Measurements from ENCODE around the gene RXRG.
"Not testable (repeated sequence)": the region's sequence is repeated elsewhere in the genome, so short reads cannot be mapped to it uniquely, and the experiment has no call there.

RXRG gene

DNA sequence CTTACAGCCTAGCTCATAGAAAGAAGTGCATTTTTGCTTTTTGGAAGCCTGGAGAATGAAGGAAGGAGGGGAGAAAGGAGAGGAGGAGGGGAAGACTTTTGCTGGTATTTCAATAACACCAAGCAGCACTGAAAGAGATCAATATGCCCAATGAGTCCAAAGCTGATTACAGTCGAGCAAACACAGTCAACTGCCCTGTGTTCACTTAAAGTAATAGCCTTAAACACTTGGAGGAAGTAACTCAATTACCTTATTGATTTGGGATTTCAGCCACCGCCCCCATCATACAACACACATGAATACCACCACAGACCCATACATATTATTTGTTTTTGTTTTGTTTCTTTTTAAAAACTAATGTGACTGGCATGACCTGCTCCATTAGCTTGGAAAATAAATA, 23.3 kb upstream of the RXRG start:
- Histone ChIP-seq H3K9me3 (ENCODE audit: low read length) (no peaks in the 10 kb centered on the region), H3K4me1 (ENCODE audit: insufficient read depth, low read length) (no peaks in the 10 kb centered on the region), H3K27me3 (ENCODE audit: insufficient read depth, low read length) (no peaks in the 10 kb centered on the region), H3K4me3 (ENCODE audit: low read length) (no peak overlapping the region), H3K36me3 (ENCODE audit: insufficient read depth, low read length) (no peaks in the 10 kb centered on the region), H2AFZ (ENCODE audit: low read depth, low read length) (no peak overlapping the region)

DNA sequence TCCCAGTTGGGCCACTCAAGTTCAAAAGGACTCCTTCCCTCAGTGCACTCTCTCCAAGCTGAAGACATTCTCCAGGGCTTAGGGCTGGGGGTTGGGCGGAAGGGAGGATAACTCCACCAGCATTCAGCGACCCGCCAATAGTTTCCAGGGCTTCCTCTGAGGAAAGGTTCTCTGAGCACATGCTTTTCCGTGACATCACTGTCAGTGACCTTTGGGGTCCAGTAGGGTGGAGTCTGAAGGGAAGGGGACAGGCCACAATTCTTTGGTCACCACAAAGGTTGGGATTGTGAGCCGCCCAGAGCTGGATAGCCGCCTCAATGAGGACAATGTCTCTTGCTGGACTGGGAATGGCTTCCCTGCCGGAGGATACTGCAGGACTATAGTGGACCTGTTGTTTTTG, 22.8 kb upstream of the RXRG start:
- H2AFZ ChIP-seq (ENCODE audit: low read depth, low read length): no peak overlapping the region
- H3K4me3 ChIP-seq (ENCODE audit: low read length): no peak overlapping the region
- no peaks in the 10 kb centered on the region for H3K36me3 ChIP-seq (ENCODE audit: insufficient read depth, low read length)
- no peaks in the 10 kb centered on the region for H3K9me3 ChIP-seq (ENCODE audit: low read length)
- H3K4me1 ChIP-seq (ENCODE audit: insufficient read depth, low read length): no peaks in the 10 kb centered on the region
- no peaks in the 10 kb centered on the region for H3K27me3 ChIP-seq (ENCODE audit: insufficient read depth, low read length)

DNA sequence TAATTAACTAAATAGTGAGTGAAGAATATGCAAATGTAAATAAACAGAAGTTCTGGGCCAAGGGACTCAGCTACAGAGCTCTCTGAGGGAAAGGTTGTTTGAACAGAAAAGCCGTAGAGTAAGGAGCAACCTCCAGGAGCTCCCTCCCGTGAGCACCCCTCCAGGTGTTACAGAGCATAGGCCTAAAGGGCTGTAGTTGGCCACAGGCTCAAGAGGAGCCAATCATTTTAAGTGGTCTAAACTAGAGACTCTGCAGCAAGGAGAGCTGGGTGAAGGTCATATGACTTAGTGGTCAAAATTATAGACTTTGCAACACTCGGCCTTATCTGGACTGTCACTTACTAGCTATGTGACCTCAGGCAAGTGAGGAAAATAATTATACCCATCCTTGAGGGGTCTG, 19.1 kb upstream of the RXRG start:
- Histone ChIP-seq H2AFZ (ENCODE audit: low read depth, low read length) (no peak overlapping the region), H3K9me3 (ENCODE audit: low read length) (no peaks in the 10 kb centered on the region), H3K4me3 (ENCODE audit: low read length) (no peak overlapping the region), H3K27me3 (ENCODE audit: insufficient read depth, low read length) (no peaks in the 10 kb centered on the region), H3K36me3 (ENCODE audit: insufficient read depth, low read length) (no peaks in the 10 kb centered on the region), H3K4me1 (ENCODE audit: insufficient read depth, low read length) (no peaks in the 10 kb centered on the region)

DNA sequence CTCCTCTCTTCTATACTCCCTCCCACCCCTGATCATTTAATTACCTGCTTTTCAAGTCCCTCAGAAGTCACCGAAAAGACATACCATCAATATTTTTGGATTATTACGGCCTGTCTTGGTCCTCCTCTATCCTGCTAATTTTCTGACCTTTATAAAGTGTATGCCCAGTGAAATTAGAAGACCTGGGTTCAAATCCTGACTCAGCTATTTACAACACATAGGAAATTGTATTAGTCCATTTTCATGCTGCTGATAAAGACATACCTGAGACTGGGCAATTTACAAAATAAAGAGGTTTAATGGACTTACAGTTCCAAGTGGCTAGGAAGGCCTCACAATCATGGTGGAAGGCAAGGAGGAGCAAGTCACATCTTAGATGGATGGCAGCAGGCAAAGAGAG, 14.8 kb upstream of the RXRG start:
- H3K36me3 ChIP-seq (ENCODE audit: insufficient read depth, low read length); H3K4me3 ChIP-seq (ENCODE audit: low read length); H3K27me3 ChIP-seq (ENCODE audit: insufficient read depth, low read length); H3K4me1 ChIP-seq (ENCODE audit: insufficient read depth, low read length); H2AFZ ChIP-seq (ENCODE audit: low read depth, low read length); H3K9me3 ChIP-seq (ENCODE audit: low read length): not testable (repeated sequence)

DNA sequence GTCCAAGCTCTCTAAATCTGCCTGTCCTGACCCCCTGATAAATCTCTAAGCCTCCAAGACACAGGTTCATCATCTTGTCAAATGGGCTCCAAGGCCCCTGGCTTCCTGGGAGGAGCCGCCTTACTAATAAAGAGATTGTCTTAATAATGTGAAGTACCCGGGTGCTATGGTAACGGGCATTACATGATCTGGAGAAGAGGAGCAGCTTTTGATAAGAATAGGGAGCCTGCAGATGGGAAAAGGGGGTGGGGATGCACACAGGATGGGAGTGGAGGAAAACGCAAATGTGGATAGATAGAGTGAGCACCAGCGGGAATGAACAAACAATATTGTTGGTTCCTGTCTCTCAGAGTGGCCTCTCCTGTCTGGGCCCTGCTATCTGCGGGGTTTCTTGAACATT, 11.9 kb upstream of the RXRG start:
- no peaks in the 10 kb centered on the region for H3K4me1 ChIP-seq (ENCODE audit: insufficient read depth, low read length)
- H3K27me3 ChIP-seq (ENCODE audit: insufficient read depth, low read length): no peaks in the 10 kb centered on the region
- H3K4me3 ChIP-seq (ENCODE audit: low read length): no peak overlapping the region
- no peak overlapping the region for H2AFZ ChIP-seq (ENCODE audit: low read depth, low read length)
- no peaks in the 10 kb centered on the region for H3K36me3 ChIP-seq (ENCODE audit: insufficient read depth, low read length)
- no peaks in the 10 kb centered on the region for H3K9me3 ChIP-seq (ENCODE audit: low read length)

DNA sequence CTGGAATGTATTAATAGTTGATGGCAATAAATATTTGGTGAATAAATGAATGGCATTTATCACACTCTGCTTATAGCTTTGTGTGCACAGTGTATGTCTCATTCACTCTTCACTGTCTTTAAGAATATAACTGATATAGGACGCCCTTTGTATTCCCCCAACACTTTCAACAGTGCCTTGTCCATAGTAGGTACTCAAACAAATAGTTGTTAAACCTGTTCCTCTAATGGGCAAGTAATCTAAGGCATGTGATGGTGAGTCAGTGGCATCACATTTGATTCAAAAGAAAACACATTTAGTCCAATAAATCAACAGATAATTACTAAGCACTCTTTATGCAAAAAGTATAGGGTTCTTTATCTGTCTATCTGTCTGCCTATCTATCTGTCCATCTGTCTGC, 11.2 kb upstream of the RXRG start:
- Histone ChIP-seq H3K4me3 (ENCODE audit: low read length) (no peak overlapping the region), H2AFZ (ENCODE audit: low read depth, low read length) (no peak overlapping the region), H3K9me3 (ENCODE audit: low read length) (no peaks in the 10 kb centered on the region), H3K27me3 (ENCODE audit: insufficient read depth, low read length) (no peaks in the 10 kb centered on the region), H3K4me1 (ENCODE audit: insufficient read depth, low read length) (no peaks in the 10 kb centered on the region), H3K36me3 (ENCODE audit: insufficient read depth, low read length) (no peaks in the 10 kb centered on the region)

DNA sequence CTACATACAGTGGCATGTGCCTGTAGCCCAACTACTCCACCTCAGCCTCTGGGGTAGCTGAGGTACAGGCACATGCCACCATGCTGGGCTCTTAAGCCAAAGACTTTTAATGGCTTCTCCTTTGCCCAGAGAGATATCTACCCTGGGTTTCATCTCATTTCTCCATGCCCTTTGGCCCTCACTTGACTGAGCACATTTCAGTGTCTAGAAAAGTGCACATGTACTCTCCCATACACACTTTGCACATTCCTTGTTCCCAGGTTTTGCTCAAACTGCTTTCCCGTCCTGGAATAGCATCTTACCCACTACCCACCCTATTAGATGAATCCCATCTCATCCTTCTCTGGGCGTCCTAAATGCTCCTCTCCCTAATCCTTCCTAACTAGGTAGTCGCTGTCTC, 10.2 kb upstream of the RXRG start:
- Histone ChIP-seq H3K4me1 (ENCODE audit: insufficient read depth, low read length) (no peaks in the 10 kb centered on the region), H3K27me3 (ENCODE audit: insufficient read depth, low read length) (no peaks in the 10 kb centered on the region), H3K4me3 (ENCODE audit: low read length) (no peak overlapping the region), H2AFZ (ENCODE audit: low read depth, low read length) (no peak overlapping the region), H3K9me3 (ENCODE audit: low read length) (no peaks in the 10 kb centered on the region), H3K36me3 (ENCODE audit: insufficient read depth, low read length) (no peaks in the 10 kb centered on the region)

DNA sequence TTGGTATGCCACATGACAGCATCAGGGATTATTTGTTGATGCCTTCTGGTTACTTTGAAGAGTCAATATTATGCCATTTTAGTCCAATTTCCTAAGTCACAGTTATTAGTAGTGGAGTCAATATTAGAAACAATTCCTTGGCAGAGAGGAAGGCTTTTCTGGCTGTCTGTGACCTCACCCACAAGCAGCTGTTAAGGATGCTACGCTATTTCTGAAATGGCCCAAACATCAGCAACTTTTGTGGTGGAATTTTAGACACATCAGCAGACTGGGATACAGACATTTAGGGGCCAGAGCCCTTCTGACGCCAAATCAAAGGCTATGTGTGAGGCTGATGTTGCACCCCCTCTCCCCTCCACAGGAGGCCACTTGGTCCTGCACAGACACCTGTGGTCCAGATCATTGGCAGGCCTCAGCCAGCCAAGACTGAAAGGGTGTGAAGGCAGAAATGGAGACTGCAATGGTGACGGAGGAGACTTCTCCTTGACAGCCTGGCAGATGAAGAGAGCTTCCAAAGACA, 9.2 kb upstream of the RXRG start:
- Histone ChIP-seq H3K36me3 (ENCODE audit: insufficient read depth, low read length) (no peaks in the 10 kb centered on the region), H3K9me3 (ENCODE audit: low read length) (no peaks in the 10 kb centered on the region), H3K27me3 (ENCODE audit: insufficient read depth, low read length) (no peaks in the 10 kb centered on the region), H3K4me3 (ENCODE audit: low read length) (no peak overlapping the region), H3K4me1 (ENCODE audit: insufficient read depth, low read length) (no peaks in the 10 kb centered on the region), H2AFZ (ENCODE audit: low read depth, low read length) (no peak overlapping the region)

DNA sequence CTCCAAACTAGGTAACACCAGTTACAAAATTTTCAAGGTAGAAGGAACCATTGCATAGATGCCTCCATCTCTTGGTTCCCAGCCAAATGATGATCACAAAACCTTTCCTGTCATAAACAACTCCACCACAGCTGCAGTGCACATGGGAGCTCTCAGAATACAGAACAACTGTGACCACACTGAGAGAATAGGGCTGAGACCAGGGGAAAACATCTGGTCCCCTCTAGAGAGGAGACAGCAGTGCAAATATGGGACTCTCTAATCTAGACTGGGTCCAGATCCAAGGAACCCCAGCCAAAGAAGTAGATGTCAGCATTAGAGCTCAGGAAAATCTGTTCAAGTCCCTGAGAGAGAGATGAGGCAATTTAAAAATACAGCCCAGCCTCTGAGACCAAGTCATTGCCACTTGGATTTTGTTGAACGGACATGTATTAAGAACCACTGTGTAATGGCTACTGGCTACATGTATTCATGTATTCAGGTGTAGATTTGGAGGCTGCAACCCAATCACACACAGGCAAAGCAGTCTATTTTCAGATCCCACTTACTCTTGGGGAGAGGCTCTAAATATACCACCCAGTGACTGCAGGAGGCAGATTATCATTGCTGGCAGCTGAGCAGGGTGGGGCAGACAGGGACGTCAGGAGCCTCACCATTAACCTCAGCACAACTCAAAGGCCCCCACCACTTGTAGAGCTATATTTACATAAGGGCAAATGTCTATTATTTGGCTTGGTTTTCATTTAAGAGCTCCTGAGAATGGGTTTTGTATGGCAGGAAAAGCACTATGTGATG, 7.6 kb upstream of the RXRG start:
- no peak overlapping the region for H3K4me3 ChIP-seq (ENCODE audit: low read length)
- H3K27me3 ChIP-seq (ENCODE audit: insufficient read depth, low read length): peaks cover 2% of the 10 kb centered on the region
- no peaks in the 10 kb centered on the region for H3K4me1 ChIP-seq (ENCODE audit: insufficient read depth, low read length)
- H3K9me3 ChIP-seq (ENCODE audit: low read length): no peaks in the 10 kb centered on the region
- H3K36me3 ChIP-seq (ENCODE audit: insufficient read depth, low read length): no peaks in the 10 kb centered on the region
- H2AFZ ChIP-seq (ENCODE audit: low read depth, low read length): no peak overlapping the region

DNA sequence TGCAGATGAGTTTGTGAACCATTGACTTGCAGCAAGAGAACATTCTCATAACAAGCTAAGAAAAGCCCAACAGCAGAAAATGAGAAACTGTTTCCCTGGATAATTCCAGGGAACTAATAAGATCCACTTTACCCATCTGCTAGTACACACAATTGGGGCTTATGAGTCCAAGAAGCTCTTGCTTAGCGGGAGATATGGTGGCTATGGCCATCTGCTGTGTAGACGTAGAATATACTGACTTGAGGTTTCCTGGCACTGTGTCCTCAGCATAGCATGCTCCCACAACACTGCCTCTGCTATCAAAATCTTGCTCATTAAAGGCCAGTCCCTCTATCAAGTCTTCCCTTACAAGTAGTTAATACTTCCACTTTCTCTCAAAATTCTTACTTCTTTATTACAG, 6.8 kb upstream of the RXRG start:
- Histone ChIP-seq H3K36me3 (ENCODE audit: insufficient read depth, low read length) (no peaks in the 10 kb centered on the region), H3K4me1 (ENCODE audit: insufficient read depth, low read length) (no peaks in the 10 kb centered on the region), H3K9me3 (ENCODE audit: low read length) (no peaks in the 10 kb centered on the region), H2AFZ (ENCODE audit: low read depth, low read length) (no peak overlapping the region), H3K27me3 (ENCODE audit: insufficient read depth, low read length) (peaks cover 5% of the 10 kb centered on the region), H3K4me3 (ENCODE audit: low read length) (no peak overlapping the region)

DNA sequence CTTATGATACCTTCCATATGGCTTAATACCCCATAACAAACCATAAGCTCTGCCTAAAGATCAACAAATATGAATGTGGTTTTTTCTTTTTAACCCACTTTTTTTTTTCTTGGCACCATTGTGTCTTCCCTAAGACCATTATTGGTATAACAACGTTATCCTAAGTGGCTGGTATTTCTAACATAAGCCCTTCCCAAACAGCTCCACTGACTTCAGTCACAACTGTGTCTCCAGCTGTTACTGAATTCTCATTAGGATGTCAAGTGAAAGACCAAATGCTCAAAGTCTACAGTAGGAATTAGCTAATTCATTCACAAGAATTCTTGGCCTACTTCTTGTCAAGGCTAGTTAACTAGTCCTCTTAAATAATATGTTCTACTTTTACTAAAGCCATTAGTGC, 4.2 kb upstream of the RXRG start:
- H3K27me3 ChIP-seq (ENCODE audit: insufficient read depth, low read length): peaks cover 28% of the 10 kb centered on the region
- no peaks in the 10 kb centered on the region for H3K9me3 ChIP-seq (ENCODE audit: low read length)
- no peak overlapping the region for H3K4me3 ChIP-seq (ENCODE audit: low read length)
- no peak overlapping the region for H2AFZ ChIP-seq (ENCODE audit: low read depth, low read length)
- no peaks in the 10 kb centered on the region for H3K36me3 ChIP-seq (ENCODE audit: insufficient read depth, low read length)
- H3K4me1 ChIP-seq (ENCODE audit: insufficient read depth, low read length): no peaks in the 10 kb centered on the region

DNA sequence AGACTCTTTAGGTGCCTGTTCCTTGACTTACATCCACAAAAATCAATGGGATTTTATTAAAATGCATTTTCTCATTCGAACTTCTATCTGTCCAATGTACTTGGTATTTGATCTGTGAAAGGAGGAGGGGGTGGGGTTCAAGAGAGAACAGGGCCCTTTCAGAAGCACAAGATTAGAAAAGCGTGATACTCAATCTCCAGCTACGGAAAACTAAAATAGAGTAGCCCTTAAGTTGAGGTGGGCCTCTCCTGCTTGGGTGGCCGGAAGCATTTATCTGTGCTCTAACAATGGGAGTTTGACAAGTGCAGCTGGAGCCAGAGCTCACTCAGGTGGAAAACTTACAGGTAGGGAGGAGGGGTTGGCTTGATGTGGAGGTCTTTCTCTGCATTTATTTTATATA, 462 bp upstream of the RXRG start:
- Histone ChIP-seq H3K4me1 (ENCODE audit: insufficient read depth, low read length) (no peaks in the 10 kb centered on the region), H3K4me3 (ENCODE audit: low read length) (no peak overlapping the region), H2AFZ (ENCODE audit: low read depth, low read length) (no peak overlapping the region), H3K27me3 (ENCODE audit: insufficient read depth, low read length) (peaks cover 45% of the 10 kb centered on the region), H3K9me3 (ENCODE audit: low read length) (no peaks in the 10 kb centered on the region), H3K36me3 (ENCODE audit: insufficient read depth, low read length) (no peaks in the 10 kb centered on the region)

DNA sequence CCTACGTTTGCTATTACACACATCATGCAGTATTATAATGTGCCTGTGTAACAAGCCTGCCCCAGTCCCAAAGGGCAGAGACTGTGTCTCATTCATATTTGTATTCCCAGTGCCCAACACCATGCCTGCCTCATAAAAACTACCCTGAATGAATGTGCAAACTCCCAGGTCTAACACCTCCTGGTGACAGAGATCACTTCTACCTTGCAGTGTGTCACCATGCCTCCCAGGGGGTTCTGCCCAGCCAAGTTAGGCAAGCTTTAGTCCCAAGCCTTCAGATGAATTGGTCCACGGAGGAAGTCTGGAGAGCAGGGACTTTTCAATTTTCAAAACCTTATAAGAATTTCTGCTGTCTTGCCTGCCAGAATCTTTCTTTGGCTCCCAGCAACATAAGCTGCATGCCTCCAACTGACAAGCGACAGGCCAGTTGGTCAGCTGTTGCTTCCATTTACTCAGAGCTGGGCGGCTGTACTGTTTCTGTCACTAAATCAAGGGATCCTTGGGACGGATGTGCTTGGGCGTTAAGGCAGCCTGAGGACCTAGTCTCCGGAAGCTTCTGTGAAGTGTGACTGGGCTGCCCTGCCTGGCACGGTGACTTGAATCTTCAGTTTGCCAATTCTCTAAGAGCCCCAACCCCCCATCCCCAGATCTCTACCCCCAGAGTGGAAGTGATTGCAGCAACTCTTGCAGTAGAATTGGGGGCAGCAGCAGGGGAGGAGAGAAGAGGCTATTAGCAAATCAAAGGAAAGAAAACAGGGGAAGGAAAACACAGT, 1.2 kb downstream of the RXRG start:
- H3K4me1 ChIP-seq (ENCODE audit: insufficient read depth, low read length): no peaks in the 10 kb centered on the region

More for the DNA sequence above, 1.2 kb downstream of the RXRG start:
- no peaks in the 10 kb centered on the region for H3K36me3 ChIP-seq (ENCODE audit: insufficient read depth, low read length)
- H3K4me3 ChIP-seq (ENCODE audit: low read length): no peak overlapping the region
- H3K27me3 ChIP-seq (ENCODE audit: insufficient read depth, low read length): peaks cover 45% of the 10 kb centered on the region
- H2AFZ ChIP-seq (ENCODE audit: low read depth, low read length): no peak overlapping the region
- no peaks in the 10 kb centered on the region for H3K9me3 ChIP-seq (ENCODE audit: low read length)
